HCT116 (cell line): Measurements from ENCODE around the gene WDR83. TPM values are rescaled to one million over a fixed set of nuclear protein-coding genes. Genes with fewer than 3 reads are reported as not detected.
A peak's percentile ranks its signal among the peaks of the same experiment; 100 is the strongest.

ENCODE experiments used
- ATAC-seq: fragments of 200-7000 bp; cut with Tn5 transposase; 2 replicates; pipeline ENCODE4 v1.9.1; 2020; ENCODE audit warnings: mild to moderate bottlenecking, moderate library complexity
- BruUV-seq: library from RNA; stranded (reverse); fragments of 400-500 nt; replicated peaks from 2 replicates; lab custom pipeline; 2021; lab: Mats Ljungman, UMichigan
- CTCF ChIA-PET: fragments of 300-600 bp; sonication (Branson Sonifier 250); formaldehyde crosslinking; loops from one replicate; lab custom pipeline; 2021; ENCODE audit warnings: antibody characterized with exemption; lab: Charles Lee
- POLR2A ChIA-PET: fragments of 300-600, 350-600 bp; sonication (Branson Sonifier 250); formaldehyde crosslinking; loops from one replicate; lab custom pipeline; 2021; ENCODE audit warnings: antibody characterized with exemption; lab: Charles Lee
- RAD21 ChIA-PET, 2 experiments: fragments of 300-600 bp; sonication (Branson Sonifier 250); formaldehyde crosslinking; loops; one replicate each; lab custom pipeline; 2023; ENCODE audit warnings: low total read pairs in 2 of 2; ENCODE audit not compliant: uncharacterized antibody in 2 of 2, unreplicated experiment in 2 of 2, low non-redundant PET in 1 of 2; lab: Charles Lee
- DNase-seq: peaks from one replicate; pipeline ENCODE4 v3.0.0-alpha.2; 2010; ENCODE audit warnings: low read depth, low spot score
- H2AFZ ChIP-seq: fragments of 200-600 bp; shearing (Covaris generic), sonication (generic); 2 replicates; pipeline ENCODE4 v1.6.1; 2017; ENCODE audit warnings: low read depth, mixed run types, mixed read lengths, antibody characterized with exemption, low read length; ENCODE audit not compliant: poor library complexity, severe bottlenecking
- H3K27ac ChIP-seq: 2 replicates; pipeline ENCODE4 v1.5.1; 2012; ENCODE audit warnings: low read depth, low read length
- H3K27me3 ChIP-seq: fragments of 200-600 bp; sonication (generic); 2 replicates; pipeline ENCODE4 v1.6.1; 2016; ENCODE audit warnings: mixed run types, low read length, mixed read lengths; ENCODE audit not compliant: insufficient read depth
- H3K36me3 ChIP-seq, 2 experiments: fragments of 200-500 bp in 1 of 2; fragments of 200-600 bp in 1 of 2; sonication (Bioruptor generic) in 1 of 2; sonication (generic) in 1 of 2; 2 replicates each; pipeline versions ENCODE4 v1.5.1 to v1.6.1; 2014 to 2016; ENCODE audit warnings: low read length in 2 of 2, inconsistent platforms in 1 of 2, mixed read lengths in 1 of 2, mixed run types in 1 of 2; ENCODE audit not compliant: insufficient read depth in 2 of 2, control insufficient read depth in 1 of 2
- H3K4me1 ChIP-seq, 2 experiments: fragments of 200-600 bp in 1 of 2; sonication (generic) in 1 of 2; 2 replicates each; pipeline versions ENCODE4 v1.5.1 to v1.6.1; 2012 to 2017; ENCODE audit warnings: low read length in 2 of 2, inconsistent platforms in 1 of 2, mild to moderate bottlenecking in 1 of 2, mixed read lengths in 1 of 2, mixed run types in 1 of 2, moderate library complexity in 1 of 2; ENCODE audit not compliant: insufficient read depth in 2 of 2, control insufficient read depth in 1 of 2
- H3K4me2 ChIP-seq: fragments of 200-600 bp; sonication (generic); 2 replicates; pipeline ENCODE4 v1.6.1; 2017; ENCODE audit warnings: mixed run types, low read length, mixed read lengths
- H3K4me3 ChIP-seq, 2 experiments: fragments of 200-600 bp in 1 of 2; sonication (generic) in 1 of 2; replicated peaks in 1 of 2; 2 replicates each; pipeline ENCODE4 v1.5.1; 2011 to 2016; ENCODE audit warnings: low read length in 2 of 2, control low read depth in 1 of 2, low read depth in 1 of 2, mild to moderate bottlenecking in 1 of 2, mixed read lengths in 1 of 2, mixed run types in 1 of 2
- H3K79me2 ChIP-seq: fragments of 200-600 bp; sonication (generic); 2 replicates; pipeline ENCODE4 v1.6.1; 2017; ENCODE audit warnings: mild to moderate bottlenecking, mixed run types, low read length, moderate library complexity, mixed read lengths; ENCODE audit not compliant: insufficient read depth
- H3K9ac ChIP-seq: fragments of 200-600 bp; sonication (generic); 2 replicates; pipeline ENCODE4 v1.6.1; 2016; ENCODE audit warnings: low read length, mixed read lengths
- H3K9me2 ChIP-seq: fragments of 200-600 bp; sonication (generic), shearing (Covaris generic); 2 replicates; pipeline ENCODE4 v1.6.1; 2017; ENCODE audit warnings: mixed run types, mild to moderate bottlenecking, moderate library complexity; ENCODE audit not compliant: insufficient read depth
- H3K9me3 ChIP-seq, 2 experiments: fragments of 200-500 bp in 1 of 2; fragments of 200-600 bp in 1 of 2; sonication (Bioruptor generic) in 1 of 2; sonication (generic) in 1 of 2; 2 replicates each; pipeline ENCODE4 v1.6.1; 2014 to 2017; ENCODE audit warnings: low read length in 2 of 2, mixed read lengths in 2 of 2, inconsistent platforms in 1 of 2, low read depth in 1 of 2, mild to moderate bottlenecking in 1 of 2, mixed run types in 1 of 2, moderate library complexity in 1 of 2; ENCODE audit not compliant: control insufficient read depth in 1 of 2, insufficient read depth in 1 of 2
- H4K20me1 ChIP-seq: fragments of 200-600 bp; sonication (generic), shearing (Covaris generic); 2 replicates; pipeline ENCODE4 v1.6.1; 2017; ENCODE audit warnings: mixed run types, mild to moderate bottlenecking, moderate library complexity; ENCODE audit not compliant: insufficient read depth
- ATF3 ChIP-seq: IDR thresholded peaks from 2 replicates; pipeline ENCODE4 v1.6.1; 2012
- CBX3 ChIP-seq: IDR thresholded peaks from 2 replicates; pipeline ENCODE4 v1.6.1; 2012; ENCODE audit warnings: low read depth
- CEBPB ChIP-seq: IDR thresholded peaks from 2 replicates; pipeline ENCODE4 v1.6.1; 2012; ENCODE audit warnings: low read depth
- CTCF ChIP-seq, 3 experiments: fragments of 200-600 bp in 1 of 3; sonication (generic) in 1 of 3; IDR thresholded peaks in 2 of 3; conservative IDR thresholded peaks in 1 of 3; 2 replicates each; pipeline ENCODE4 v1.5.1; 2012 to 2017; ENCODE audit warnings: low read depth in 2 of 3, low read length in 2 of 3, antibody characterized with exemption in 1 of 3, borderline replicate concordance in 1 of 3, control low read depth in 1 of 3, mild to moderate bottlenecking in 1 of 3, mixed read lengths in 1 of 3, mixed run types in 1 of 3, moderate library complexity in 1 of 3; ENCODE audit not compliant: insufficient read depth in 1 of 3
- MAX ChIP-seq: IDR thresholded peaks from 2 replicates; pipeline ENCODE4 v1.6.1; 2012
- SRF ChIP-seq: IDR thresholded peaks from 2 replicates; pipeline ENCODE4 v1.6.1; 2012; ENCODE audit warnings: low read depth
- TCF7L2 ChIP-seq: IDR thresholded peaks from 2 replicates; pipeline ENCODE4 v1.7.0; 2011; ENCODE audit warnings: borderline replicate concordance, inconsistent platforms; ENCODE audit not compliant: insufficient read depth, insufficient read length; ENCODE audit errors: extremely low read depth
- ZBTB33 ChIP-seq: IDR thresholded peaks from 2 replicates; pipeline ENCODE4 v1.6.1; 2011; ENCODE audit warnings: mild to moderate bottlenecking, low read length, moderate library complexity; ENCODE audit not compliant: insufficient replicate concordance; ENCODE audit errors: extremely low read depth
- ZFX ChIP-seq: fragments of 450-650 bp; IDR thresholded peaks from 2 replicates; pipeline ENCODE4 v1.6.1; 2017
- ZNF274 ChIP-seq: fragments of 200-500 bp; sonication (Bioruptor generic); IDR thresholded peaks from 2 replicates; pipeline ENCODE4 v1.6.1; 2014; ENCODE audit warnings: mild to moderate bottlenecking, low read depth, low read length, inconsistent platforms
- intact Hi-C: fragments of 100-400 bp; cut with micrococcal nuclease; formaldehyde crosslinking; loops from 2 replicates; pipeline ENCODE4 v1.10.0; 2022
- total RNA-seq: library from RNA; stranded (reverse); gene quantifications from one replicate; pipeline ENCODE4 v1.2.1, GENCODE V29; 2021; ENCODE audit not compliant: unreplicated experiment

WDR83 gene
- total RNA-seq, 1 experiment from 2014 or later, result 20.1 TPM

GRCh38 chr19:12647490-12648071 lies 19.0 kb upstream of the WDR83 start:
- Histone ChIP-seq H3K27me3 (no peaks in the 10 kb centered on the region), H3K4me1 (no peaks in the 10 kb centered on the region), H4K20me1 (no peaks in the 10 kb centered on the region), H2AFZ (no peak overlapping the region), H3K36me3 (no peaks in the 10 kb centered on the region), H3K27ac (no peak overlapping the region), H3K9me2 (no peaks in the 10 kb centered on the region), H3K4me3 (no peak overlapping the region), H3K79me2 (no peaks in the 10 kb centered on the region), H3K9ac (no peak overlapping the region), H3K4me2 (no peak overlapping the region), H3K9me3 (no peaks in the 10 kb centered on the region; a peak in 1 of 4 replicates)
- TF ChIP-seq ZFX, result no peak
- TF ChIP-seq MAX, result no peak
- TF ChIP-seq ZNF274, result no peak
- TF ChIP-seq CEBPB, result no peak
- intact Hi-C loops, result no loop called here
- CTCF ChIA-PET, result no interaction called here
- RAD21 ChIA-PET, result interaction anchor here in 1 of 2 experiments (0.7 kb wide), 1 partner anchor 148 kb away, joined by 3 read pairs; no protein-coding TSS in a partner anchor
- no peak for DNase-seq
- peak; percentile 84 for ATAC-seq
- no TSS peak for BruUV-seq
- POLR2A ChIA-PET, result no interaction called here

- H3K36me3 ChIP-seq, result no peaks in the 10 kb centered on the region
Measured at GRCh38 chr19:12648088-12648487, 18.5 kb upstream of the WDR83 start.

More at GRCh38 chr19:12648088-12648487, 18.5 kb upstream of the WDR83 start:
- TF ChIP-seq ATF3 (no peak), CBX3 (no peak), SRF (no peak), CTCF (IDR thresholded peaks at IDR 0.05 in 2 of 3, conservative IDR thresholded peaks at IDR 0.05 in 1 of 3; ENCODE audit: borderline replicate concordance in 1 of 3, insufficient read depth in 1 of 3, low read depth in 2 of 3, low read length in 2 of 3) (0 out of 6 replicates have a peak, but pooled peaks of 1 of the 3 experiments have one; percentile 8), ZBTB33 (no peak), CEBPB (no peak), MAX (no peak), TCF7L2 (no peak)
- 0 out of 2 replicates have a peak, but pooled peaks have one; percentile 34 for ATAC-seq
- POLR2A ChIA-PET, result no interaction called here
- H3K4me2 ChIP-seq, result no peak overlapping the region
- no peaks in the 10 kb centered on the region for H4K20me1 ChIP-seq
- DNase-seq, result no peak
- H3K27me3 ChIP-seq, result no peaks in the 10 kb centered on the region
- CTCF ChIA-PET, result no interaction called here
- RAD21 ChIA-PET, result no interaction called here
- H3K9me2 ChIP-seq, result no peaks in the 10 kb centered on the region
- no peak overlapping the region for H3K27ac ChIP-seq
- H3K4me1 ChIP-seq, result no peaks in the 10 kb centered on the region
- H3K4me3 ChIP-seq, result no peak overlapping the region
- H2AFZ ChIP-seq, result no peak overlapping the region
- H3K9me3 ChIP-seq, result no peaks in the 10 kb centered on the region; a peak in 1 of 4 replicates
- BruUV-seq, result no TSS peak
- no peaks in the 10 kb centered on the region for H3K79me2 ChIP-seq
- H3K9ac ChIP-seq, result no peak overlapping the region
- intact Hi-C loops, result no loop called here
